Brain microvascular endothelial cell (primary cell): ENCODE measurements around the gene NEURL3.
A peak's percentile ranks its signal among the peaks of the same experiment; 100 is the strongest.

ENCODE experiments used
- DNase-seq: peaks from one replicate; pipeline ENCODE4 v3.0.0-alpha.2; 2020
- H3K27ac ChIP-seq: fragments of 250-450 bp; sonication (Bioruptor Pico); 2 replicates; pipeline ENCODE4 v1.5.1; 2020; ENCODE audit warnings: mild to moderate bottlenecking, moderate library complexity
- H3K27me3 ChIP-seq: fragments of 250-450 bp; sonication (Bioruptor Pico); replicated peaks from 2 replicates; pipeline ENCODE4 v1.5.1; 2020; ENCODE audit warnings: mild to moderate bottlenecking
- H3K36me3 ChIP-seq: fragments of 250-450 bp; sonication (Bioruptor Pico); replicated peaks from 2 replicates; pipeline ENCODE4 v1.5.1; 2020; ENCODE audit warnings: mild to moderate bottlenecking
- H3K4me3 ChIP-seq: 2 replicates; pipeline ENCODE4 v1.5.1; 2011; ENCODE audit warnings: low read depth, mild to moderate bottlenecking, control low read depth, low read length, moderate library complexity
- in situ Hi-C: cut with HindIII; loops from 2 replicates; pipeline ENCODE4 v1.10.0; 2017; ENCODE audit warnings: low sequenced_read_pairs, low pct_ligation_motif_present
- TF ChIP-seq, protein P1 (sequence below): IDR thresholded peaks from 2 replicates; pipeline ENCODE4 v1.5.1; 2011; ENCODE audit warnings: low read depth, mild to moderate bottlenecking, moderate library complexity, low read length, control low read depth, inconsistent platforms; ENCODE audit errors: missing control alignments

The NEURL3 gene

GRCh38 chr2:96547731-96548171 is 42.6 kb upstream of the NEURL3 start:
- peaks cover 24% of the 10 kb centered on the region for H3K36me3 ChIP-seq
- H3K27me3 ChIP-seq: no peaks in the 10 kb centered on the region
- TF ChIP-seq, protein P1, sequence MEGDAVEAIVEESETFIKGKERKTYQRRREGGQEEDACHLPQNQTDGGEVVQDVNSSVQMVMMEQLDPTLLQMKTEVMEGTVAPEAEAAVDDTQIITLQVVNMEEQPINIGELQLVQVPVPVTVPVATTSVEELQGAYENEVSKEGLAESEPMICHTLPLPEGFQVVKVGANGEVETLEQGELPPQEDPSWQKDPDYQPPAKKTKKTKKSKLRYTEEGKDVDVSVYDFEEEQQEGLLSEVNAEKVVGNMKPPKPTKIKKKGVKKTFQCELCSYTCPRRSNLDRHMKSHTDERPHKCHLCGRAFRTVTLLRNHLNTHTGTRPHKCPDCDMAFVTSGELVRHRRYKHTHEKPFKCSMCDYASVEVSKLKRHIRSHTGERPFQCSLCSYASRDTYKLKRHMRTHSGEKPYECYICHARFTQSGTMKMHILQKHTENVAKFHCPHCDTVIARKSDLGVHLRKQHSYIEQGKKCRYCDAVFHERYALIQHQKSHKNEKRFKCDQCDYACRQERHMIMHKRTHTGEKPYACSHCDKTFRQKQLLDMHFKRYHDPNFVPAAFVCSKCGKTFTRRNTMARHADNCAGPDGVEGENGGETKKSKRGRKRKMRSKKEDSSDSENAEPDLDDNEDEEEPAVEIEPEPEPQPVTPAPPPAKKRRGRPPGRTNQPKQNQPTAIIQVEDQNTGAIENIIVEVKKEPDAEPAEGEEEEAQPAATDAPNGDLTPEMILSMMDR: peak; percentile 35
- no peak overlapping the region for H3K27ac ChIP-seq
- in situ Hi-C loops: no loop called here
- no peak overlapping the region for H3K4me3 ChIP-seq
- peak; percentile 55 for DNase-seq

- Histone ChIP-seq H3K4me3 (no peak overlapping the region), H3K36me3 (peaks cover 25% of the 10 kb centered on the region), H3K27ac (no peak overlapping the region), H3K27me3 (no peaks in the 10 kb centered on the region)
- no peak for DNase-seq
- in situ Hi-C loops: no loop called here
- TF ChIP-seq, protein P1: no peak
Measured at GRCh38 chr2:96547203-96547641, 42.1 kb upstream of the NEURL3 start.

DNA sequence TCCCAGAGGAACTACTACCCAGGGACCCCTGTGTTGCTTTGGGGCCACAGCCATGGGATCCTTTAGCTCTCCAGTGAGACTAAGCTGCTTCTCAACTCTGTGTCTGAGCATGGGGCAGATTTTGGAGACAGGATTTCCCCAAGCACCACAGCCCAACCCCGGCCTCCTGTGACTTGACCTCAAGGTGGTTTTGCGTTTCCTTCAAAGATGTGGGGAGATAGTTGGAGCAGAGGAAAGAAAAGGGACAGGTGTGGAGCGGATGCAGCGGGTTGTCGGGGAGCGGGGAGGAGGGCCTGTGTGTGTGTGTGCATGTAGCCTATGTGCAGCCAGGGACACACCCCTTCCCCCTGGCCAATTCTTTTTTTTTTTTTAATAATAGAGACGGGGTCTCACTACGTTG is 41.6 kb upstream of the NEURL3 start:
- Histone ChIP-seq H3K27me3 (no peaks in the 10 kb centered on the region), H3K27ac (no peak overlapping the region), H3K4me3 (no peak overlapping the region), H3K36me3 (peaks cover 21% of the 10 kb centered on the region)
- TF ChIP-seq, protein P1: no peak
- no peak for DNase-seq
- in situ Hi-C loops: no loop called here

- in situ Hi-C loops: no loop called here
- no peak for DNase-seq
- peaks cover 16% of the 10 kb centered on the region for H3K36me3 ChIP-seq
Measured at GRCh38 chr2:96546321-96546720, 41.2 kb upstream of the NEURL3 start.

GRCh38 chr2:96542357-96542977 is 37.3 kb upstream of the NEURL3 start:
- TF ChIP-seq, protein P1: no peak
- Histone ChIP-seq H3K4me3 (no peak overlapping the region), H3K27me3 (no peaks in the 10 kb centered on the region), H3K27ac (no peak overlapping the region), H3K36me3 (peaks cover 2% of the 10 kb centered on the region)
- in situ Hi-C loops: no loop called here
- DNase-seq: no peak

More at GRCh38 chr2:96546321-96546720, 41.2 kb upstream of the NEURL3 start:
- H3K27ac ChIP-seq: no peak overlapping the region
- no peak overlapping the region for H3K4me3 ChIP-seq
- H3K27me3 ChIP-seq: no peaks in the 10 kb centered on the region
- TF ChIP-seq, protein P1: no peak

GRCh38 chr2:96541398-96542152 is 36.4 kb upstream of the NEURL3 start:
- in situ Hi-C loops: no loop called here
- Histone ChIP-seq H3K27me3 (no peaks in the 10 kb centered on the region), H3K36me3 (peaks cover 2% of the 10 kb centered on the region), H3K27ac (no peak overlapping the region), H3K4me3 (no peak overlapping the region)
- no peak for DNase-seq
- TF ChIP-seq, protein P1: no peak
